ENCODE data around the gene EIF3F. TPM values are rescaled to one million over a fixed set of nuclear protein-coding genes. Genes with fewer than 3 reads are reported as not detected.

Gene EIF3F
- total and polyA plus RNA-seq, 2 donors (not counting 3 experiments of a cell fraction or from before 2014, with no cell fraction given) = 411 to 436 TPM

DNA sequence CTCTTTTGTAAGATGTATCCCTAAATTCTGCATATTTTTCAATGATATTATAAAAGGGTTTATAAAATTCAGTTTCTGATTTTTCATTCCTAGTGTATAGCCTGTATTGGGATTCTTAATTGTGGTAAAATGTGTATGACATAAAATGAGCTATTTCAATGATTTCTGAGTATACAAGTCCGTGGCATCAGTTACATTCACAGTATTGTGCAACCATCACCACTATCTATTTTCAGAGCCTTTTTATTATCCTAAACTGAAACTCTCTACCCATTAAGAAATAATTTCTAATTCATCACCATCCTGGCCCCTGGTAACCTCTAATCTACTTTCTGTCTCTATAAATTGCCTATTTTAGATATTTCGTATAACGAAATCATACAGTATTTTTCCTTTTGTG is 39.8 kb downstream of the EIF3F start:
- CTCF ChIA-PET = interaction anchor here (0.7 to 1.2 kb wide), 3 partner anchors 20 to 72 kb away, joined by 3 to 6 read pairs (median 3); no protein-coding TSS in a partner anchor

More for the DNA sequence above, 39.8 kb downstream of the EIF3F start:
- Histone ChIP-seq H3K4me1 (ENCODE audit: control insufficient read depth, extremely low read depth, insufficient read depth, low read length) (no peaks in the 10 kb centered on the region), H3K9me1 (replicated peaks; ENCODE audit: control insufficient read depth, extremely low read depth, insufficient read depth, low read length) (no peaks in the 10 kb centered on the region), H3K27me3 (ENCODE audit: control insufficient read depth in 2 of 2, insufficient read depth in 2 of 2, low read length in 2 of 2) (peaks cover 3 to 19% of the 10 kb centered on the region in 2 experiments), H3K27ac (ENCODE audit: insufficient read depth, low read depth, low read length) (no peak overlapping the region), H3K79me2 (ENCODE audit: control insufficient read depth, insufficient read depth, low read length) (no peaks in the 10 kb centered on the region), H3K4me3 (replicated peaks in 1 of 3; ENCODE audit: insufficient read depth in 1 of 3, low read depth in 1 of 3, low read length in 3 of 3) (no peak overlapping the region), H4K20me1 (replicated peaks; ENCODE audit: control insufficient read depth, extremely low read depth, insufficient read depth, low read length) (no peaks in the 10 kb centered on the region), H3K9ac (replicated peaks; ENCODE audit: extremely low read depth, insufficient read depth, low read length) (no peak overlapping the region), H3K36me3 (ENCODE audit: control insufficient read depth in 2 of 2, extremely low read depth in 1 of 2, insufficient read depth in 2 of 2, low read length in 2 of 2) (no peaks in the 10 kb centered on the region), H2AFZ (ENCODE audit: low read depth, low read length) (no peak overlapping the region), H3K9me3 (replicated peaks; ENCODE audit: control insufficient read depth, insufficient read depth, low read length) (no peaks in the 10 kb centered on the region), H3K4me2 (ENCODE audit: insufficient read depth, low read length) (no peak overlapping the region)
- FAIRE-seq = no peak
- no TSS peak for BruUV-seq (replicated peaks)
- DNase-seq (ENCODE audit: low read depth, low spot score) = no peak
- TF ChIP-seq POLR2AphosphoS5 (IDR thresholded peaks at IDR 0.05; ENCODE audit: insufficient read depth, low read depth, low read length) (no peak), EZH2 (IDR thresholded peaks at IDR 0.05; ENCODE audit: borderline replicate concordance, low read depth, low read length, severe bottlenecking) (no peak), POLR2A (IDR thresholded peaks at IDR 0.05; ENCODE audit: low read depth, low read length) (no peak), JUN (IDR thresholded peaks at IDR 0.05; ENCODE audit: borderline replicate concordance, insufficient read depth, insufficient read length, low read depth) (no peak), MYC (IDR thresholded peaks at IDR 0.05; ENCODE audit: low read depth, low read length) (no peak), GATA2 (IDR thresholded peaks at IDR 0.05; ENCODE audit: insufficient read depth, insufficient read length, low read depth, low read length) (no peak), FOS (IDR thresholded peaks at IDR 0.05; ENCODE audit: borderline replicate concordance, insufficient read depth, low read length) (no peak)
- TF ChIP-seq, protein P1, sequence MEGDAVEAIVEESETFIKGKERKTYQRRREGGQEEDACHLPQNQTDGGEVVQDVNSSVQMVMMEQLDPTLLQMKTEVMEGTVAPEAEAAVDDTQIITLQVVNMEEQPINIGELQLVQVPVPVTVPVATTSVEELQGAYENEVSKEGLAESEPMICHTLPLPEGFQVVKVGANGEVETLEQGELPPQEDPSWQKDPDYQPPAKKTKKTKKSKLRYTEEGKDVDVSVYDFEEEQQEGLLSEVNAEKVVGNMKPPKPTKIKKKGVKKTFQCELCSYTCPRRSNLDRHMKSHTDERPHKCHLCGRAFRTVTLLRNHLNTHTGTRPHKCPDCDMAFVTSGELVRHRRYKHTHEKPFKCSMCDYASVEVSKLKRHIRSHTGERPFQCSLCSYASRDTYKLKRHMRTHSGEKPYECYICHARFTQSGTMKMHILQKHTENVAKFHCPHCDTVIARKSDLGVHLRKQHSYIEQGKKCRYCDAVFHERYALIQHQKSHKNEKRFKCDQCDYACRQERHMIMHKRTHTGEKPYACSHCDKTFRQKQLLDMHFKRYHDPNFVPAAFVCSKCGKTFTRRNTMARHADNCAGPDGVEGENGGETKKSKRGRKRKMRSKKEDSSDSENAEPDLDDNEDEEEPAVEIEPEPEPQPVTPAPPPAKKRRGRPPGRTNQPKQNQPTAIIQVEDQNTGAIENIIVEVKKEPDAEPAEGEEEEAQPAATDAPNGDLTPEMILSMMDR (IDR thresholded peaks at IDR 0.05; ENCODE audit: extremely low read depth in 1 of 2, insufficient read depth in 1 of 2, low read depth in 1 of 2, low read length in 2 of 2) = no peak
- TF ChIP-seq, protein P2, sequence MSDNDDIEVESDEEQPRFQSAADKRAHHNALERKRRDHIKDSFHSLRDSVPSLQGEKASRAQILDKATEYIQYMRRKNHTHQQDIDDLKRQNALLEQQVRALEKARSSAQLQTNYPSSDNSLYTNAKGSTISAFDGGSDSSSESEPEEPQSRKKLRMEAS (IDR thresholded peaks at IDR 0.05; ENCODE audit: insufficient read depth, insufficient read length) = no peak
- intact Hi-C loops (cut with micrococcal nuclease) = no loop called here
- dilution Hi-C loops (cut with MboI; ENCODE audit: extremely low pct_ligation_motif_present, low sequenced_read_pairs) = no loop called here
- POLR2A ChIA-PET = no interaction called here
